HepG2 (cell line): ENCODE results near the gene ZNF670. TPM values are rescaled to one million over a fixed set of nuclear protein-coding genes. Genes with fewer than 3 reads are reported as not detected.

Experiments used
- BRF2 ChIP-seq: sonication (generic); formaldehyde crosslinking; IDR thresholded peaks from 2 replicates; pipeline ENCODE4 v1.8.1; 2022; ENCODE audit warnings: mild to moderate bottlenecking, missing genetic modification reagents
- EEA1 ChIP-seq: sonication (generic); formaldehyde crosslinking; IDR thresholded peaks from 2 replicates; pipeline ENCODE4 v1.5.1; 2020; ENCODE audit warnings: mild to moderate bottlenecking, missing genetic modification reagents, borderline replicate concordance
- HMG20A ChIP-seq: IDR thresholded peaks from 2 replicates; pipeline ENCODE4 v1.6.1; 2016; ENCODE audit warnings: borderline replicate concordance
- HOXA9 ChIP-seq: sonication (generic); formaldehyde crosslinking; IDR thresholded peaks from 2 replicates; pipeline ENCODE4 v1.8.1; 2022; ENCODE audit warnings: missing genetic modification reagents, mild to moderate bottlenecking, moderate library complexity, borderline replicate concordance
- KMT2A ChIP-seq: sonication (generic); formaldehyde crosslinking; IDR thresholded peaks from 2 replicates; pipeline ENCODE4 v1.4.0; 2020; ENCODE audit warnings: missing genetic modification reagents
- PAWR ChIP-seq: sonication (generic); formaldehyde crosslinking; IDR thresholded peaks from 2 replicates; pipeline ENCODE4 v1.4.0; 2020; ENCODE audit warnings: missing genetic modification reagents, mild to moderate bottlenecking, borderline replicate concordance
- SATB2 ChIP-seq: sonication (generic); formaldehyde crosslinking; IDR thresholded peaks from 2 replicates; pipeline ENCODE4 v1.5.0; 2020; ENCODE audit warnings: missing genetic modification reagents
- SRSF4 ChIP-seq: fragments of 200-400 bp; formaldehyde crosslinking; IDR thresholded peaks from one replicate; pipeline ENCODE4 v1.6.1; 2018; ENCODE audit warnings: mild to moderate bottlenecking, low read depth, low read length, moderate library complexity; ENCODE audit not compliant: poor library complexity, severe bottlenecking
- SYNCRIP ChIP-seq: fragments of 200-400 bp; formaldehyde crosslinking; IDR thresholded peaks from 2 replicates; pipeline ENCODE4 v1.6.1; 2018; ENCODE audit warnings: mild to moderate bottlenecking, low read depth, low read length; ENCODE audit not compliant: insufficient read depth
- TAF1 ChIP-seq: sonication (generic); formaldehyde crosslinking; IDR thresholded peaks from 2 replicates; pipeline ENCODE4 v1.4.0; 2020; ENCODE audit warnings: missing genetic modification reagents
- ZNF180 ChIP-seq: sonication (generic); formaldehyde crosslinking; IDR thresholded peaks from 2 replicates; pipeline ENCODE4 v1.4.0; 2020; ENCODE audit warnings: low read depth, missing genetic modification reagents, borderline replicate concordance
- ZNF263 ChIP-seq: sonication (generic); formaldehyde crosslinking; IDR thresholded peaks from 2 replicates; pipeline ENCODE4 v1.4.0; 2020; ENCODE audit warnings: missing genetic modification reagents
- ZNF274 ChIP-seq: sonication (generic); formaldehyde crosslinking; IDR thresholded peaks from 2 replicates; pipeline ENCODE4 v1.5.1; 2020; ENCODE audit warnings: mild to moderate bottlenecking, missing genetic modification reagents
- ZNF3 ChIP-seq: IDR thresholded peaks from 2 replicates; pipeline ENCODE4 v1.7.0; 2017; ENCODE audit warnings: inconsistent platforms
- ZNF331 ChIP-seq: sonication (generic); formaldehyde crosslinking; IDR thresholded peaks from 2 replicates; pipeline ENCODE4 v1.4.0; 2020; ENCODE audit warnings: missing genetic modification reagents
- ZNF496 ChIP-seq: sonication (generic); formaldehyde crosslinking; IDR thresholded peaks from 2 replicates; pipeline ENCODE4 v1.8.1; 2023; ENCODE audit warnings: mild to moderate bottlenecking, moderate library complexity, missing genetic modification reagents; ENCODE audit not compliant: insufficient replicate concordance
- ZNF558 ChIP-seq: sonication (generic); formaldehyde crosslinking; IDR thresholded peaks from 2 replicates; pipeline ENCODE4 v1.9.0; 2022; ENCODE audit warnings: mild to moderate bottlenecking, missing genetic modification reagents, borderline replicate concordance
- ZNF589 ChIP-seq: sonication (generic); formaldehyde crosslinking; conservative IDR thresholded peaks from 2 replicates; pipeline ENCODE4 v1.8.0; 2022; ENCODE audit warnings: mild to moderate bottlenecking, moderate library complexity, missing genetic modification reagents
- ZSCAN22 ChIP-seq: sonication (generic); formaldehyde crosslinking; IDR thresholded peaks from 2 replicates; pipeline ENCODE4 v1.4.0; 2020; ENCODE audit warnings: mild to moderate bottlenecking, missing genetic modification reagents
- ZSCAN29 ChIP-seq: sonication (generic); formaldehyde crosslinking; conservative IDR thresholded peaks from 2 replicates; pipeline ENCODE4 v1.4.0; 2020; ENCODE audit warnings: mild to moderate bottlenecking, missing genetic modification reagents
- polyA plus RNA-seq, 8 experiments: library from polyadenylated mRNA; depleted of rRNA in 3 of 8; stranded (reverse) in 7 of 8; unstranded in 1 of 8; fragments of >200 nt; fragmentation: Illumina TruSeq in 4 of 8; extraction: Trizol in 4 of 8; gene quantifications; 2 replicates each; pipeline versions ENCODE4 v1.2.1 to v1.2.3, GENCODE V29; 2011 to 2016; ENCODE audit warnings: low read depth in 4 of 8, missing spikeins in 1 of 8, mixed read lengths in 1 of 8; ENCODE audit not compliant: insufficient read depth in 1 of 8
- total RNA-seq, 5 experiments: library from RNA; depleted of rRNA; stranded (reverse); fragments of >200 nt; fragmentation: Illumina TruSeq; extraction: Trizol; gene quantifications; 2 replicates each; pipeline ENCODE4 v1.2.3, GENCODE V29; 2016; ENCODE audit warnings: low read depth in 1 of 5
- TF ChIP-seq, protein P1 (sequence below): sonication (generic); formaldehyde crosslinking; IDR thresholded peaks from 2 replicates; pipeline ENCODE4 v1.8.0; 2022; ENCODE audit warnings: mild to moderate bottlenecking, missing genetic modification reagents
- TF ChIP-seq, protein P2 (sequence below): fragments of 450-650 bp; IDR thresholded peaks from 2 replicates; pipeline ENCODE4 v1.6.1; 2016
- TF ChIP-seq, protein P3 (sequence below): sonication (generic); formaldehyde crosslinking; IDR thresholded peaks from 2 replicates; pipeline ENCODE4 v1.8.1; 2023; ENCODE audit warnings: missing genetic modification reagents, inconsistent platforms, borderline replicate concordance

The ZNF670 gene
- total and polyA plus RNA-seq, 2 of the 13 experiments (the other 11 are each of a cell fraction or from before 2014, with no cell fraction given) = 4.2 to 10.9 TPM

DNA sequence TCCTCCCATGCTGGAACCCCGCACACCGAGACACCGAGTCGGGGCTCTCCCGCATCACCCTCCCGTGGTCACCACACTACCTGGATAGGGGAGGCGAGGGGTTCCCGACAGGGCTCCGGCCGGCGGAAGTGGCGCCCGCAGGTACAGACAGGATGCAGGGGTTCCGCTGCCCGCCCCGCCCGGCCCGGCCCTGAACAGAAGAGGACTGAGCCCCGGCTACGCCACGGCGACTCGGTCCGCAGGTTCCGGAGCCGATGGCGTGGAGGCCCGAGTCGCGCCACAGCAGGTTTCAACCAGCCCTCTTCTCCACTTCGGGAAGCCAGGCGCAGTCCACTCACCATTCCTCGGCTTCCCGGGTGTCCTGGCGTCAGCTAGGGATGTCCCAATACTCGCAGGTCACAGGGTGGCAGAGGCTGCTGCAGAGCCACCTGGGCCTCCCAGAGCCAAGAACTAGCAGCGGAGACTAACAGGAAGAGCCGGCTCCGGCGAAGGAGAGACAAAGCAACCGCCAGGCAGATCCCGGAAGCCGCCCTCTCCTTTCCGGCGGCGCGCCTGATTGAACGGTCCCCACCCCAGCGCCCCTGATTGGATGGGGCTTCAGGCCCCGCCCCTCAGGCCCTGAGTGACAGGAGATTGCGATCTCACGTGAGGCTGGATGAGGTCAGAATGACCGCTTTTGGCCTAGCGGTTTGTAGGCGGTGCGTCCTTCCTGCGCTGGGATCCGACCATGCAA, 25.4 kb upstream of the ZNF670 start, which contains the start of gene ZNF669 (continued):
- TF ChIP-seq ZNF274 = peak; percentile 74; the same call in 1 of the 2 replicates
- no peak for TF ChIP-seq SYNCRIP
- TF ChIP-seq, protein P1, sequence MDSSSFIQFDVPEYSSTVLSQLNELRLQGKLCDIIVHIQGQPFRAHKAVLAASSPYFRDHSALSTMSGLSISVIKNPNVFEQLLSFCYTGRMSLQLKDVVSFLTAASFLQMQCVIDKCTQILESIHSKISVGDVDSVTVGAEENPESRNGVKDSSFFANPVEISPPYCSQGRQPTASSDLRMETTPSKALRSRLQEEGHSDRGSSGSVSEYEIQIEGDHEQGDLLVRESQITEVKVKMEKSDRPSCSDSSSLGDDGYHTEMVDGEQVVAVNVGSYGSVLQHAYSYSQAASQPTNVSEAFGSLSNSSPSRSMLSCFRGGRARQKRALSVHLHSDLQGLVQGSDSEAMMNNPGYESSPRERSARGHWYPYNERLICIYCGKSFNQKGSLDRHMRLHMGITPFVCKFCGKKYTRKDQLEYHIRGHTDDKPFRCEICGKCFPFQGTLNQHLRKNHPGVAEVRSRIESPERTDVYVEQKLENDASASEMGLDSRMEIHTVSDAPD (CRISPR knock-in tag) = no peak
- peak; percentile 88 for TF ChIP-seq KMT2A (CRISPR knock-in tag)
- TF ChIP-seq ZNF589 (CRISPR knock-in tag) = peak; percentile 61; the same call in 1 of the 2 replicates
- no peak for TF ChIP-seq HMG20A (CRISPR knock-in tag)
- TF ChIP-seq SATB2 = no peak
- peak; percentile 79; the same call in 1 of the 2 replicates for TF ChIP-seq ZNF558 (CRISPR knock-in tag)
- TF ChIP-seq, protein P2, sequence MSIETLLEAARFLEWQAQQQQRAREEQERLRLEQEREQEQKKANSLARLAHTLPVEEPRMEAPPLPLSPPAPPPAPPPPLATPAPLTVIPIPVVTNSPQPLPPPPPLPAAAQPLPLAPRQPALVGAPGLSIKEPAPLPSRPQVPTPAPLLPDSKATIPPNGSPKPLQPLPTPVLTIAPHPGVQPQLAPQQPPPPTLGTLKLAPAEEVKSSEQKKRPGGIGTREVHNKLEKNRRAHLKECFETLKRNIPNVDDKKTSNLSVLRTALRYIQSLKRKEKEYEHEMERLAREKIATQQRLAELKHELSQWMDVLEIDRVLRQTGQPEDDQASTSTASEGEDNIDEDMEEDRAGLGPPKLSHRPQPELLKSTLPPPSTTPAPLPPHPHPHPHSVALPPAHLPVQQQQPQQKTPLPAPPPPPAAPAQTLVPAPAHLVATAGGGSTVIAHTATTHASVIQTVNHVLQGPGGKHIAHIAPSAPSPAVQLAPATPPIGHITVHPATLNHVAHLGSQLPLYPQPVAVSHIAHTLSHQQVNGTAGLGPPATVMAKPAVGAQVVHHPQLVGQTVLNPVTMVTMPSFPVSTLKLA = 0 out of 2 replicates have a peak, but pooled peaks have one; percentile 16
- peak; percentile 96 for TF ChIP-seq TAF1 (CRISPR knock-in tag)
- no peak for TF ChIP-seq SRSF4
- TF ChIP-seq ZNF180 (CRISPR knock-in tag) = no peak
- no peak for TF ChIP-seq HOXA9
- TF ChIP-seq BRF2 (CRISPR knock-in tag) = peak; percentile 80
- peak; percentile 21; the same call in 1 of the 2 replicates for TF ChIP-seq ZNF3 (CRISPR knock-in tag)
- no peak for TF ChIP-seq ZNF263 (CRISPR knock-in tag)
- no peak for TF ChIP-seq ZNF496 (CRISPR knock-in tag)
- TF ChIP-seq, protein P3, sequence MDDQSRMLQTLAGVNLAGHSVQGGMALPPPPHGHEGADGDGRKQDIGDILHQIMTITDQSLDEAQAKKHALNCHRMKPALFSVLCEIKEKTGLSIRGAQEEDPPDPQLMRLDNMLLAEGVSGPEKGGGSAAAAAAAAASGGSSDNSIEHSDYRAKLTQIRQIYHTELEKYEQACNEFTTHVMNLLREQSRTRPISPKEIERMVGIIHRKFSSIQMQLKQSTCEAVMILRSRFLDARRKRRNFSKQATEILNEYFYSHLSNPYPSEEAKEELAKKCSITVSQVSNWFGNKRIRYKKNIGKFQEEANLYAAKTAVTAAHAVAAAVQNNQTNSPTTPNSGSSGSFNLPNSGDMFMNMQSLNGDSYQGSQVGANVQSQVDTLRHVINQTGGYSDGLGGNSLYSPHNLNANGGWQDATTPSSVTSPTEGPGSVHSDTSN = peak; percentile 71; the same call in 1 of the 2 replicates
- TF ChIP-seq ZSCAN29 (CRISPR knock-in tag) = no peak
- peak; percentile 69; the same call in 1 of the 2 replicates for TF ChIP-seq ZNF331 (CRISPR knock-in tag)
- TF ChIP-seq ZSCAN22 (CRISPR knock-in tag) = no peak
- TF ChIP-seq PAWR (CRISPR knock-in tag) = no peak
- peak; percentile 65; the same call in 1 of the 2 replicates for TF ChIP-seq EEA1 (CRISPR knock-in tag)
